ENCODE data around the gene PHLDB2. TPM values are rescaled to one million over a fixed set of nuclear protein-coding genes. Genes with fewer than 3 reads are reported as not detected.

Gene PHLDB2
- total RNA-seq, 3 donors from 2014 or later = 53.1 to 94.4 (median 65.0) TPM

DNA sequence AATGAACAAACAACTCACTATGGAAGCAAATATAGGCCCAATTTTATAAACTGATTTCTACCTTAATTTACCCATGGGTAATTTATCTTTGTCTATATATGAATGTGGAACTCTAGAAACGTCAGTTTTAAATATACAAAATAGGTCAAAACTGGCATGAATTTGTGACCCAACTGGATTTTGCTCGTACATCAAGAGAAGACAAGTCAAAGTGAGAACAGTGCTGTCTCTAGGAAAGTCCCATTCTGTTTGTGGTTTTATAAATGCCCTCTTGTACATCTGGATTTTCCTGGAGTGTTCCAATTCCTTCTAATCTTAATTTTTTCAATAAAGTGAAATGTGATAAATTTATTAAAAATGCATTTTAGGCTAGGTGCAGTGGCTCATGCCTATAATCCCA is 69.5 kb downstream of the PHLDB2 start:
- Histone ChIP-seq H3K27me3 (no peaks in the 10 kb centered on the region), H3K4me3 (no peak overlapping the region), H3K4me1 (no peaks in the 10 kb centered on the region), H3K27ac (no peak overlapping the region), H3K36me3 (no peaks in the 10 kb centered on the region), H3K9me3 (no peaks in the 10 kb centered on the region)
- TF ChIP-seq POLR2AphosphoS5 (IDR thresholded peaks at IDR 0.05) (no peak), POLR2A (IDR thresholded peaks at IDR 0.05) (no peak), CTCF (IDR thresholded peaks at IDR 0.05) (no peak)
- intact Hi-C loops (cut with DNase I; ENCODE audit: low total_unique reads) = no loop called here
- no peak for DNase-seq (ENCODE audit: low spot score in 2 of 2)

DNA sequence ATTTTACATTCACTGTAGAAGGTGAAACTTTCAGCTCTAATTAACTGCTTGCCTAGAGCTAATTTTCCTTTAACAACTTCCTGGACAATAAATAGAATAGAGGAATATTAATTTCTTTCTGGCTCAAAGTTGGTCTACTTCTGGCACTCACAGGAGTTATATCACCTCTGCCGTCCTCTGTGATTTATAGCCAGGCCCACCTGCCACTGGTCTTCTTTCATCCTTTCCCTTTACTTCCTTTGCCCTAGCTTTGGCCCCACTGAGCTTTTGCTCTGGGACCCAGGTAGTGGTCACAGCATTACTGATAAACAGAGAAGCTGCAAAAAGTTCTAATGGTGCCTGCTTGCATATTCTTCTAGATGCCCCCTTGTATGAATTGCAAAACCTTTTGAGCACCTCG is 70.4 kb downstream of the PHLDB2 start:
- Histone ChIP-seq H3K4me3 (no peak overlapping the region), H3K27ac (no peak overlapping the region), H3K27me3 (no peaks in the 10 kb centered on the region), H3K9me3 (no peaks in the 10 kb centered on the region), H3K36me3 (no peaks in the 10 kb centered on the region), H3K4me1 (no peaks in the 10 kb centered on the region)
- intact Hi-C loops (cut with DNase I; ENCODE audit: low total_unique reads) = no loop called here
- DNase-seq (ENCODE audit: low spot score in 2 of 2) = no peak
- TF ChIP-seq POLR2A (IDR thresholded peaks at IDR 0.05) (no peak), POLR2AphosphoS5 (IDR thresholded peaks at IDR 0.05) (no peak), CTCF (IDR thresholded peaks at IDR 0.05) (no peak)

GRCh38 chr3:111932946-111933345 is 73.9 kb downstream of the PHLDB2 start:
- Histone ChIP-seq H3K9me3 (no peaks in the 10 kb centered on the region), H3K4me3 (no peak overlapping the region), H3K27me3 (no peaks in the 10 kb centered on the region), H3K27ac (no peak overlapping the region), H3K36me3 (no peaks in the 10 kb centered on the region), H3K4me1 (no peaks in the 10 kb centered on the region)
- TF ChIP-seq POLR2AphosphoS5 (IDR thresholded peaks at IDR 0.05) (no peak), POLR2A (IDR thresholded peaks at IDR 0.05) (no peak)
- no peak for DNase-seq (ENCODE audit: low spot score in 2 of 2)
- intact Hi-C loops (cut with DNase I; ENCODE audit: low total_unique reads) = no loop called here

- DNase-seq (ENCODE audit: low spot score in 2 of 2) = no peak
- Histone ChIP-seq H3K36me3 (no peaks in the 10 kb centered on the region), H3K9me3 (no peaks in the 10 kb centered on the region), H3K4me3 (no peak overlapping the region), H3K4me1 (no peaks in the 10 kb centered on the region), H3K27me3 (no peaks in the 10 kb centered on the region), H3K27ac (no peak overlapping the region)
- TF ChIP-seq CTCF (IDR thresholded peaks at IDR 0.05) = no peak
- TF ChIP-seq POLR2AphosphoS5 (IDR thresholded peaks at IDR 0.05) = no peak
- TF ChIP-seq POLR2A (IDR thresholded peaks at IDR 0.05) = no peak
- intact Hi-C loops (cut with DNase I; ENCODE audit: low total_unique reads) = no loop called here
Observed at GRCh38 chr3:111936191-111936841, 77.3 kb downstream of the PHLDB2 start.

GRCh38 chr3:111936967-111937366 is 77.9 kb downstream of the PHLDB2 start:
- no peak overlapping the region for H3K27ac ChIP-seq

More at GRCh38 chr3:111936967-111937366, 77.9 kb downstream of the PHLDB2 start:
- no peak for DNase-seq (ENCODE audit: low spot score in 2 of 2)
- no peak for TF ChIP-seq CTCF (IDR thresholded peaks at IDR 0.05)
- no peak for TF ChIP-seq POLR2A (IDR thresholded peaks at IDR 0.05)
- TF ChIP-seq POLR2AphosphoS5 (IDR thresholded peaks at IDR 0.05) = no peak
- intact Hi-C loops (cut with DNase I; ENCODE audit: low total_unique reads) = no loop called here
- no peaks in the 10 kb centered on the region for H3K36me3 ChIP-seq
- H3K4me1 ChIP-seq = no peaks in the 10 kb centered on the region
- H3K9me3 ChIP-seq = no peaks in the 10 kb centered on the region
- H3K4me3 ChIP-seq = no peak overlapping the region
- no peaks in the 10 kb centered on the region for H3K27me3 ChIP-seq

All from breast epithelium (tissue), 4 donors.